Endothelial cell (in vitro differentiated cells): ENCODE results near the gene AMPD2. TPM values are rescaled to one million over a fixed set of nuclear protein-coding genes. Genes with fewer than 3 reads are reported as not detected.

ENCODE experiments used
- DNase-seq: peaks from one replicate; pipeline ENCODE4 v3.0.0; 2021; ENCODE audit warnings: low spot score
- H3K27ac Mint-ChIP-seq: one replicate; pipeline ENCODE4 v1.8.0; 2021; ENCODE audit warnings: mixed read lengths, inconsistent platforms; ENCODE audit not compliant: unreplicated experiment
- H3K27me3 Mint-ChIP-seq: one replicate; pipeline ENCODE4 v1.8.0; 2021; ENCODE audit warnings: mild to moderate bottlenecking, moderate library complexity, mixed read lengths, inconsistent platforms; ENCODE audit not compliant: unreplicated experiment
- H3K36me3 Mint-ChIP-seq: one replicate; pipeline ENCODE4 v1.8.0; 2021; ENCODE audit warnings: mild to moderate bottlenecking, low read depth, mixed read lengths, inconsistent platforms; ENCODE audit not compliant: unreplicated experiment
- H3K4me1 Mint-ChIP-seq: one replicate; pipeline ENCODE4 v1.8.0; 2021; ENCODE audit warnings: mild to moderate bottlenecking, mixed read lengths, inconsistent platforms; ENCODE audit not compliant: unreplicated experiment
- H3K4me3 Mint-ChIP-seq: one replicate; pipeline ENCODE4 v1.8.0; 2021; ENCODE audit warnings: mild to moderate bottlenecking, mixed read lengths, inconsistent platforms; ENCODE audit not compliant: unreplicated experiment
- H3K9me3 Mint-ChIP-seq: one replicate; pipeline ENCODE4 v1.8.0; 2021; ENCODE audit warnings: mixed read lengths, inconsistent platforms; ENCODE audit not compliant: unreplicated experiment
- total RNA-seq: library from RNA; stranded (reverse); fragmentation: NEBNext Ultra II Directional; extraction: Animal tissue kit (Norgen Biotek cat#: 25700); gene quantifications from one replicate; pipeline ENCODE4 v1.2.1, GENCODE V29; 2021; ENCODE audit not compliant: unreplicated experiment
- TF ChIP-seq, protein P1 (sequence below): fragments of 200-600 bp; sonication (generic); IDR thresholded peaks from one replicate; pipeline ENCODE4 v1.5.0; 2021; ENCODE audit warnings: antibody characterized with exemption; ENCODE audit not compliant: unreplicated experiment

AMPD2 gene
- total RNA-seq, 1 donor from 2014 or later, result 92.7 TPM

GRCh38 chr1:109628540-109629321, 9.1 kb downstream of the AMPD2 start:
- peaks cover 23% of the 10 kb centered on the region for H3K27me3 Mint-ChIP-seq
- DNase-seq, result no peak
- H3K4me1 Mint-ChIP-seq, result peaks cover 3% of the 10 kb centered on the region
- no peak overlapping the region for H3K27ac Mint-ChIP-seq
- peaks cover 26% of the 10 kb centered on the region for H3K36me3 Mint-ChIP-seq
- TF ChIP-seq, protein P1, sequence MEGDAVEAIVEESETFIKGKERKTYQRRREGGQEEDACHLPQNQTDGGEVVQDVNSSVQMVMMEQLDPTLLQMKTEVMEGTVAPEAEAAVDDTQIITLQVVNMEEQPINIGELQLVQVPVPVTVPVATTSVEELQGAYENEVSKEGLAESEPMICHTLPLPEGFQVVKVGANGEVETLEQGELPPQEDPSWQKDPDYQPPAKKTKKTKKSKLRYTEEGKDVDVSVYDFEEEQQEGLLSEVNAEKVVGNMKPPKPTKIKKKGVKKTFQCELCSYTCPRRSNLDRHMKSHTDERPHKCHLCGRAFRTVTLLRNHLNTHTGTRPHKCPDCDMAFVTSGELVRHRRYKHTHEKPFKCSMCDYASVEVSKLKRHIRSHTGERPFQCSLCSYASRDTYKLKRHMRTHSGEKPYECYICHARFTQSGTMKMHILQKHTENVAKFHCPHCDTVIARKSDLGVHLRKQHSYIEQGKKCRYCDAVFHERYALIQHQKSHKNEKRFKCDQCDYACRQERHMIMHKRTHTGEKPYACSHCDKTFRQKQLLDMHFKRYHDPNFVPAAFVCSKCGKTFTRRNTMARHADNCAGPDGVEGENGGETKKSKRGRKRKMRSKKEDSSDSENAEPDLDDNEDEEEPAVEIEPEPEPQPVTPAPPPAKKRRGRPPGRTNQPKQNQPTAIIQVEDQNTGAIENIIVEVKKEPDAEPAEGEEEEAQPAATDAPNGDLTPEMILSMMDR, result no peak
- H3K9me3 Mint-ChIP-seq, result no peaks in the 10 kb centered on the region
- H3K4me3 Mint-ChIP-seq, result peak overlapping the region; percentile 11

GRCh38 chr1:109629372-109630030, 9.9 kb downstream of the AMPD2 start:
- Mint-ChIP-seq H3K4me1 (peaks cover 3% of the 10 kb centered on the region), H3K9me3 (no peaks in the 10 kb centered on the region), H3K36me3 (peaks cover 26% of the 10 kb centered on the region), H3K27me3 (peaks cover 23% of the 10 kb centered on the region), H3K27ac (no peak overlapping the region), H3K4me3 (peak overlapping the region; percentile 60)
- no peak for DNase-seq
- TF ChIP-seq, protein P1, result no peak

- peak overlapping the region; percentile 82 for H3K27ac Mint-ChIP-seq
- no peak overlapping the region for H3K4me3 Mint-ChIP-seq
- peaks cover 21% of the 10 kb centered on the region for H3K27me3 Mint-ChIP-seq
- peaks cover 3% of the 10 kb centered on the region for H3K4me1 Mint-ChIP-seq
- peak; percentile 40 for DNase-seq
- no peaks in the 10 kb centered on the region for H3K9me3 Mint-ChIP-seq
- peaks cover 26% of the 10 kb centered on the region for H3K36me3 Mint-ChIP-seq
- TF ChIP-seq, protein P1, result peak; percentile 63
Observed at GRCh38 chr1:109630081-109630897, 10.7 kb downstream of the AMPD2 start.

DNA sequence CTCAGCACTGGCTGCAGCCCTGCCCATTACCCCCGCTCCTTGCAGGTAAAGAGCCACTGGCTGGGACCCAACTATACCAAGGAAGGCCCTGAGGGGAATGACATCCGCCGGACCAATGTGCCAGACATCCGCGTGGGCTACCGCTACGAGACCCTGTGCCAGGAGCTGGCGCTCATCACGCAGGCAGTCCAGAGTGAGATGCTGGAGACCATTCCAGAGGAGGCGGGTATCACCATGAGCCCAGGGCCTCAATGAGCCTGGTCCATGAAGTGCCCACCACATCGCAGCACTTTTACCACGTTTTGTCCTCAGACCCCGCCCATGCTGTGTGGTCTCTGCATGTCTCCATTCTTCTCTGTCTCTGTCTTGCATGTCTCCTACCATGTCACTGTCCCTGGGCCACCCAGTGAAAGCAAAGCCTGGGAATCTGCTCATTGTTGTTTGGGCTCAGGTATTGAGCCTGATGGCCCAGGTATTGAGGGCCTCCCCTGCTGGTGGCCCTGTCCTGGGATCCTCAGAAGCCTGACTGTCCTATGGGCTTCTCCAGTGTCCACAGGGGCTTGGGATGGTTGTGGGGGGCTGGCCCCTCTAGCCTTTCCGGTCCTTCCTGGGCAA, 11.4 kb downstream of the AMPD2 start:
- peaks cover 16% of the 10 kb centered on the region for H3K27me3 Mint-ChIP-seq
- no peaks in the 10 kb centered on the region for H3K9me3 Mint-ChIP-seq
- H3K36me3 Mint-ChIP-seq, result peaks cover 26% of the 10 kb centered on the region
- H3K4me3 Mint-ChIP-seq, result no peak overlapping the region
- H3K4me1 Mint-ChIP-seq, result no peaks in the 10 kb centered on the region
- H3K27ac Mint-ChIP-seq, result no peak overlapping the region
- DNase-seq, result no peak
- TF ChIP-seq, protein P1, result no peak
